Activated T-cell treated with anti-CD3 and anti-CD28 coated beads, Interleukin-2, amount 50 U/mL, for 24 hours (primary cell): Measurements from ENCODE around the gene QTRT2.

Experiments used
- DNase-seq: peaks from one replicate; pipeline ENCODE4 v3.0.0-alpha.2; 2020
- H3K27ac Mint-ChIP-seq: 2 replicates; pipeline ENCODE4 v1.8.0; 2020; ENCODE audit warnings: mild to moderate bottlenecking, mixed read lengths
- H3K27me3 Mint-ChIP-seq: 2 replicates; pipeline ENCODE4 v1.8.0; 2020; ENCODE audit warnings: mixed read lengths
- H3K36me3 Mint-ChIP-seq: 2 replicates; pipeline ENCODE4 v1.8.0; 2020; ENCODE audit warnings: low read depth, mixed read lengths
- H3K4me1 Mint-ChIP-seq: 2 replicates; pipeline ENCODE4 v1.8.0; 2020; ENCODE audit warnings: low read depth, mixed read lengths
- H3K4me3 Mint-ChIP-seq: 2 replicates; pipeline ENCODE4 v1.8.0; 2020; ENCODE audit warnings: mild to moderate bottlenecking, moderate library complexity, mixed read lengths
- H3K9me3 Mint-ChIP-seq: 2 replicates; pipeline ENCODE4 v1.8.0; 2020; ENCODE audit warnings: mixed read lengths

The QTRT2 gene

GRCh38 chr3:114122027-114122709, 65.6 kb downstream of the QTRT2 start:
- Mint-ChIP-seq H3K27me3 (peaks cover 7% of the 10 kb centered on the region), H3K9me3 (no peaks in the 10 kb centered on the region), H3K27ac (no peak overlapping the region), H3K4me1 (no peaks in the 10 kb centered on the region), H3K36me3 (no peaks in the 10 kb centered on the region), H3K4me3 (no peak overlapping the region)
- DNase-seq = no peak

GRCh38 chr3:114126461-114126860, 69.9 kb downstream of the QTRT2 start:
- Mint-ChIP-seq H3K4me3 (no peak overlapping the region), H3K27ac (no peak overlapping the region), H3K4me1 (peaks cover 12% of the 10 kb centered on the region), H3K36me3 (no peaks in the 10 kb centered on the region), H3K27me3 (peaks cover 10% of the 10 kb centered on the region), H3K9me3 (no peaks in the 10 kb centered on the region)
- DNase-seq = no peak

GRCh38 chr3:114127517-114127916, 71.0 kb downstream of the QTRT2 start:
- DNase-seq = no peak
- H3K27ac Mint-ChIP-seq = no peak overlapping the region

GRCh38 chr3:114128231-114128630, 71.7 kb downstream of the QTRT2 start:
- Mint-ChIP-seq H3K4me3 (no peak overlapping the region), H3K36me3 (no peaks in the 10 kb centered on the region), H3K9me3 (no peaks in the 10 kb centered on the region), H3K27me3 (peaks cover 18% of the 10 kb centered on the region), H3K4me1 (peaks cover 12% of the 10 kb centered on the region), H3K27ac (peak overlapping the region; percentile 78)
- DNase-seq = no peak

More at GRCh38 chr3:114127517-114127916, 71.0 kb downstream of the QTRT2 start:
- Mint-ChIP-seq H3K4me1 (peaks cover 12% of the 10 kb centered on the region), H3K36me3 (no peaks in the 10 kb centered on the region), H3K27me3 (peaks cover 16% of the 10 kb centered on the region), H3K4me3 (no peak overlapping the region), H3K9me3 (no peaks in the 10 kb centered on the region)

GRCh38 chr3:114128826-114129225, 72.3 kb downstream of the QTRT2 start:
- Mint-ChIP-seq H3K27ac (peak overlapping the region; percentile 78), H3K4me1 (peaks cover 14% of the 10 kb centered on the region), H3K36me3 (no peaks in the 10 kb centered on the region), H3K27me3 (peaks cover 13% of the 10 kb centered on the region), H3K9me3 (no peaks in the 10 kb centered on the region), H3K4me3 (no peak overlapping the region)
- no peak for DNase-seq

- peaks cover 14% of the 10 kb centered on the region for H3K4me1 Mint-ChIP-seq
- H3K27me3 Mint-ChIP-seq = peaks cover 11% of the 10 kb centered on the region
- peaks cover 2% of the 10 kb centered on the region for H3K9me3 Mint-ChIP-seq
- H3K36me3 Mint-ChIP-seq = no peaks in the 10 kb centered on the region
- H3K27ac Mint-ChIP-seq = no peak overlapping the region
- no peak overlapping the region for H3K4me3 Mint-ChIP-seq
- no peak for DNase-seq
Observed at GRCh38 chr3:114132500-114132899, 76.0 kb downstream of the QTRT2 start.

GRCh38 chr3:114133947-114134346, 77.4 kb downstream of the QTRT2 start:
- H3K36me3 Mint-ChIP-seq = no peaks in the 10 kb centered on the region
- H3K4me3 Mint-ChIP-seq = no peak overlapping the region
- H3K4me1 Mint-ChIP-seq = peaks cover 3% of the 10 kb centered on the region
- DNase-seq = no peak
- no peak overlapping the region for H3K27ac Mint-ChIP-seq
- peaks cover 11% of the 10 kb centered on the region for H3K27me3 Mint-ChIP-seq
- H3K9me3 Mint-ChIP-seq = peaks cover 6% of the 10 kb centered on the region
